ENCODE data around the gene PNMA5.
"Not testable (repeated sequence)": the region's sequence is repeated elsewhere in the genome, so short reads cannot be mapped to it uniquely, and the experiment has no call there.

Gene PNMA5

GRCh38 chrX:152993933-152994332 is at the start of gene PNMA5:
TSS of gene PNMA5 (minus strand) at chrX:152994116. CDS start at chrX:152991598, 2,518 bp downstream.
- DNase-seq: no peak

- DNase-seq: no peak
These were observed 38.6 kb upstream of the PNMA5 start for GRCh38 chrX:153032397-153033118.

- no peak for DNase-seq
These were observed 36.9 kb upstream of the PNMA5 start for GRCh38 chrX:153030801-153031200.

GRCh38 chrX:153029875-153030274 is 36.0 kb upstream of the PNMA5 start:
- DNase-seq: no peak

DNA sequence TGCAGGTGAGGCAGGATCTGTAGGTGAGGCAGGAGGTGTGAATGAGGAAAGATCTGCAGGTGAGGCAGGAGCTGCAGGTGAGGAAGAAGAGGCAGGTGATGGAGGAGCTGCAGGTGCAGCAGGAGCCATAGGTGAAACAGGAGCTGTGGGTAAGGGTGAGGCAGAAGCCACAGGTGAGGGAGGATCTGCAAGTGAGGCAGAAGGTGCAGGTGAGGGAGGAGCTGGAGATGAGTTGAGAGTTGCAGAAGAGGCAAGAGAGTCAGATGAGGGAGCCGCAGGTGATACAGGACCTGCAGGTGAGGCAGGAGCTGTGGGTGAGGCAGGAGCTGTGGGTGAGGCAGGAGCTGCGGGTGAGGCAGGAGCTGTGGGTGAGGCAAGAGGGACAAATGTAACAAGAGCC is 35.2 kb upstream of the PNMA5 start:
- DNase-seq: no peak

GRCh38 chrX:153028487-153028886 is 34.6 kb upstream of the PNMA5 start:
- DNase-seq: not testable (repeated sequence)

- DNase-seq: not testable (repeated sequence)
These were observed 32.6 kb upstream of the PNMA5 start for GRCh38 chrX:153026501-153026900.

- no peak for DNase-seq
These were observed 25.2 kb upstream of the PNMA5 start for GRCh38 chrX:153019166-153019565.

GRCh38 chrX:153017174-153017573 is 23.3 kb upstream of the PNMA5 start:
- DNase-seq: not testable (repeated sequence)

DNA sequence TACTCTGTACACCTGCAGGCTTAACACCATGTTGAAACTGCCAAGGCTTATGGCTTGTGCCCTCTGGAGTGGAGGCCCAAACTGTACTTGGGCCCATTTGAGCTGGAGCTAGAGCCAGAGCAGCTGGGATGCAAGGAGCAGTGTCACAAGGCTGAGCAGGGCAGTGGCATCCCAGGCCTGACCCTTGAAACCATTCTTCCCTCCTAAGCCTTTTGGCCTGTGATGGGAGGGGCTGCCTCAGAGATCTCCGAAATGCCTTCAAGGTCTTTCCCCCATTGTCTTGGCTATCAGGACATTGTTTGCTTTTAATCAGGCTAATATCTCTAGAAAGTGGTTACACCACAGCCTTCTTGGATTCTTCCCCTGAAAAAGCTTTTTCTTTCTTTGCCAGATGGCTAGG is 10.9 kb upstream of the PNMA5 start:
- no peak for DNase-seq

DNA sequence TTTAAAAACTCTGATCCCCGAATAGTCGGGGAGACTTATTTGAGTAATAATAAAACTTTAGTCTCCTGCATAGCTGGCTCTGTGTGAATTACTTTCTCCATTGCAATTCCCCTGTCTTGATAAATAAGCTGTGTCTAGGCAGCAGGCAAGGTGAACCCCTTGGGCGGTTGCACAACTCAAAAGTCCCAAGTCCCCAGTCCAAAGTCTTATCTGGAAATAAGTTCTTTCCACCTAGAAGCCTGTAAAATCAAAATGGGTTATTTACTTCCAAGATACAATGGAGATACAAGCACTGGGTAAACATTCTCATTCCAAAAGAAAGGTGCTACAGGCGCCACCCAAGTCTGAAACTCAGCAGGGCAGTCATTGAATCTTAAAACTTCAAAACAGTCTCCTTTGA is 10.1 kb upstream of the PNMA5 start:
- DNase-seq: no peak

DNA sequence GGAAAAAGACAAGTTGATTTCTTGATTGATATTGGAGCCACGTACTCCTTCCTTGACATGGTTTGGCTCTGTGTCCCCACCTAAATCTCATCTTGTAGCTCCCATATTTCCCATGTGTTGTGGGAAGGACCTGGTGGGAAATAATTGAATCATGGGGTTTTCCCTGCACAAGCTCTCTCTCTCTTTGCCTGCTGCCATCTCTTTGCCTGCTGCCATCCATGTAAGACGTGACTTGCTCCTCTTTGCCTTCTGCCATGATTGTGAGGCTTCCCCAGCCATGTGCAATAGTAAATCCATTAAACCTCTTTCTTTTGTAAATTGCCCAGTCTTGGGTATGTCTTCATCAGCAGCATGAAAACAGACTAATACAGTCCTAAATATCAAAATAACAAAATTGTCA is 8.3 kb upstream of the PNMA5 start:
- DNase-seq: not testable (repeated sequence)

GRCh38 chrX:152997337-152997736 is 3.4 kb upstream of the PNMA5 start:
- DNase-seq: no peak

- DNase-seq: no peak
These were observed 1.8 kb downstream of the PNMA5 start for GRCh38 chrX:152992115-152992514.

DNA sequence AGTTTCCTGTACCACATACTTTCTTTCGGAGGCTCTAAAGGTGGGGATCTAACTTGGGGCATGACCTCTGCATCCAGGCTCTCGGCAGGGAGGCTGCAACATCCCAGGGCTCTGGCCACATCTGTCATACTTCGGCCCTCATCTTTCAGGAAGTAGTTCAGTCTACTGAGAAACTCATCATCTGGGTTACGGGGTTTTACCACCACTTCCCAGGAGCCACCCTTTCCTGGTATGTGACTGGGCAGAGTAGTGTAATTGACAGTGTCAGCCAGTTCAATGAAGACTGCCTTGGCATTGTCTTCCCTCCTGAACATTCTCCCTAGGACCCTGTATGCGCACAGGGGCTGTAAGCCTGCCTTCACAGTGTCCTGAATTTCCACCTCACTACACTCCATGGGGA is 2.8 kb downstream of the PNMA5 start:
- no peak for DNase-seq

DNA sequence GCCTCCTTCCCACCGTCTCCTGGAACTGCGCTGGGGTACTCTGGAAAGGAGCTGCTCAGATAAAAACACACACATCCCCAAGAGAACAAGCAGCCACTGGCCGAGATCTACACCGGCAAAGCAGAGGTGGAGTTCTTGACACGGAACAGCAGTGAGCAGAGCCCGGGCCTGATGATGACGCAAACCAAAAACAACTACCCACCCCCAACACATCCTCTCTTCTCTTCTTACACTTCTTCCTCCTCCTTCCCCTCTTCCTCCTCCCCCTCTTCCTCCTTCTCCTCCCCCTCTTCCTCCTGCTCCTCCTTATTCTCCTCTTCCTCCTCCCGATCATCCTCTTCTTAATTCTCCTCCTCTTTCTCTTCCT is 4.6 kb downstream of the PNMA5 start:
- no peak for DNase-seq

DNA sequence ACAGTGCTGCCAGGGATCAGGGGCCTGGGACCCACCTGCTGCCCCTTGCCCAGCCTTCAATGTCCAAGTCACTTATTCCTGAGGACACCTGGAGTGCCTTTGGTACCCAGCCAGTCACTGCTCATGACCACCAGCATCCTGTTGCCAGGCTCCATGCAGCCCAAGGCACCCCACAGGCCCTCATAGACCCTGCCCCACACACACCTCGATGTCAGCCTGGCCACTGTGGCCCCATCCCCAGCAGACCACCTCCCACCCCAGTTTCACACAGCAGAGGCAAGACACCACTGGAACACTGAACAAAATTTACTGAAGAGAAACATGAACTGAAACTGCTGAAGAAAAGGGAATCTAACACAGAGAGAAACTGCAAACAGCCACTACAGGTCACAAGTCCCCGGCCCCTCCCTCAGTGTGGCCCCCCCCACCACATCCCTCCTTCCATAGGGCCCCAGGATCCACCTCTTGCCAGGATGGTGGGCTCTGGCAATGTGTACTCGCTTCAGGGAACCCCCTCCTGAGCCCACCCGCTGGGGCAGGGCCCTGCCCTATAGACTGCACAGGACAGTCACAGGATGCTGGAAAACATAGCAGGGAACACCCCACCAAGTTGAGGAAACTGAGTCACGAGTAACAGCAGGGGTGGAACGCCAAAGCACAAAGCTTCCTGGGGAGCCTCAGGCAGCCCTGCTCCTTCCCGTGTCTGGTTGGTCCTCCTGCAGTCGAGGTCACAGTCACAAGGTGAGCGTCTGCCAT is 5.2 kb downstream of the PNMA5 start:
- no peak for DNase-seq

DNA sequence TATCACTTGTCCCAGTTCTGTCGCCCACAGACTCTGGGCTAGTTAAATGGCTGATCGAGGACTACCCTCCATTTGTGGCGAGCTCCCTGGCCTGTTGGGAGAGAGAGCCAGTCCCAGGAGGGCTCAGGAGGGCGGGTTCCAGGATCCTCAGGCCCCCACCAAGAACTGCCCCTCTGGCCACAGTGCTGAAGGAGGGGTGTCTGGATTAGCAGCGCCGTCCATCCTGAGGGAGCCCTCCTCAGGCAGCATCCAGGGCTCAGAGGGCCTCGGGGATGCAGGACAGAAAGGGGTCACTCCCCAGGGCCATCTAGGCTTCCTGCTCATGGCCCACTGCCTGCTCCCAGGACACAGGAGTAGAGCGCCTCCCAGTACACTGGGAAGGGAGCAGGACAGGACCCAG is 6.1 kb downstream of the PNMA5 start:
- no peak for DNase-seq

- DNase-seq: not testable (repeated sequence)
These were observed 6.8 kb downstream of the PNMA5 start for GRCh38 chrX:152987156-152987555.

DNA sequence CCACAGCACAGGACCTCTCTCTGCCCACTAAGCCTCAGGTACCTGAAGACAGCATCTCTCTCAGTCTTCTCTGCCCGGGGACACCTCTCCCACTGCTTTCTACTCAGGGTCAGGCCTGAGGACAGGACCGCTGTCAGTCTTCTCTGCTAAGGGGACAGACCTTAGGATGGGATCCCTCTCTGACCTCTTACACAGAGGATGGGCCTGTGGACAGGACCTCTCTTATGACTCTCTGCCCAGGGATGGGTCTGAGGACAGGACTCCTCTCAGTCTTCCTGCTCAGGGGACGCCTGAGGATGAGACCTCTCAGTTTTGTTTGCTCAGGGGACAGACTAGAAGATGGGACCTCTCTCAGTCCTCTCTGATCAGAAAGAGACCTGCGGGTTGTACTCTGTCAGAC is 8.5 kb downstream of the PNMA5 start:
- not testable (repeated sequence) for DNase-seq

GRCh38 chrX:152968193-152968592 is 25.7 kb downstream of the PNMA5 start:
- no peak for DNase-seq

GRCh38 chrX:152960115-152960514 is 33.8 kb downstream of the PNMA5 start:
- DNase-seq: no peak

- no peak for DNase-seq
These were observed 34.3 kb downstream of the PNMA5 start for GRCh38 chrX:152959626-152960025.
